DMS153 treated with DMSO at 0.1 percent for 48 hours (cell line): ENCODE results near the gene INPPL1.

ENCODE experiments used
- DNase-seq: peaks from one replicate; lab custom pipeline; 2025; ENCODE audit not compliant: unreplicated experiment; lab: John Stamatoyannopoulos, UW

INPPL1 gene

DNA sequence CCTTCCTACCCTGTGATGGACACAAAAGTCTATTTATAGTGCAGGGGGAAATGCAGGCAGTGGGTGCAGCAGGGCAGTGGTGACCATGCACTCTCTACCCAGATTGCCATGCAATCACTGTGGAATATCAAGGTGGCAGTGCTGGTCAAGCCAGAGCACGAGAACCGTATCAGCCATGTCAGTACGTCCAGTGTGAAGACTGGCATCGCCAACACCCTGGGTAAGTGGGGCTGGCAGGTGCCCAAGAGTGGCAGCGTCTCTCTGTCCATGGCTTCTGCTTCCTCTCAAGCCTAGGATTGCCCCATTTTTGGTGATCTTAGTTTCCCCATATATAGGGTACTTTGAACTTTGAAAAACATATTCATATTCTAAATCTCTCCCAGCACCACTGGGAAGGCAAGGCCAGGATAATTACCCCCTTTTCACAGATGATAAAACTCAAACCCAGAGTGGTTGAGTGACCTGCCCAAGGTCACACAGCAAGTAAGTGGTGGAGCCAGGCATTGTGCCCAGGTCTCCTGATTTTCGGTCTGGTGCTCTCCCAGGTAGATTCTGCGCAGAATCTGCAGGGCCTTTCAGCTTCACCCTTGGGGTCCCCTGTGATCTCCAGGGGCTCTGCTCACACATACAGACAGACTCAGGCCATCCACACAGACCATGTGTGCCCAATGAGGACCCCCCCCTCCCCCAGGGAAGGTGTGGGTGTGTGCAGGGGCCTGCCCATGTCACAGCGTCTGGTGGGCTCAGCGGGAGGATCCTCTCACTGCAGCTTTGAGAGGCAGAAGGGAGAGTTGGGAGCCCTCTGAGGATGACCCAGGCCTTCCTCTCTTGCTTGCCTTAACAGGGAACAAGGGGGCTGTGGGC is 7.1 kb downstream of the INPPL1 start:
- DNase-seq = no peak

GRCh38 chr11:72232260-72233055 is 7.9 kb downstream of the INPPL1 start:
- no peak for DNase-seq

DNA sequence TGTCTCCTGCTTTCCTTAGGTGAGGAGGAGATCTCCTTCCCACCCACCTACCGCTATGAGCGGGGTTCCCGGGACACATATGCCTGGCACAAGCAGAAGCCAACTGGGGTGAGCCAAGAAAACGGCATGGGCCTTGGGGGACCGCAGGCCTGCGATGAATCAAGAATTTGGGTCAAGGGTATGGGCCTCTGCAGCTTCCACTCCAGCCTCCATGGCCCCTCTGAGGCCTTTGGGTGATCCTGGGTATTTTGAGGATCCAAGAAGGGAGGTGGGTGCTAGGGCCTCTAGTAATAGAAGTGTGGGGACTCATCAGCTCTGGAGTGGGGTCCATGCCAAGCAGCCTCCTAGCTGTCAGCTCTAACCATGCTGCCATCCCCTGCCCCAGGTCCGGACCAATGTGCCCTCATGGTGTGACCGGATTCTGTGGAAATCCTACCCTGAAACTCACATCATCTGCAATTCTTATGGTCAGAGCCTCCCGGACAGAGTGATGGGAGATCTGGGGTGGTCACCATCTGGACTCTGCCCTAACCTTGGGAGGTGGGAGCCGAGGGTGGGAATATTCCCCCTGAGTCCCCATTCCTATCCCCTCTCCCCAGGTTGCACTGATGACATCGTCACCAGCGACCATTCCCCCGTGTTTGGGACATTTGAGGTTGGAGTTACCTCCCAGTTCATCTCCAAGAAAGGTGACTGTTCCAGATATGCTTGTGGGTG is 8.6 kb downstream of the INPPL1 start:
- DNase-seq = no peak

- DNase-seq = no peak
These were observed 9.4 kb downstream of the INPPL1 start for GRCh38 chr11:72233773-72234513.

DNA sequence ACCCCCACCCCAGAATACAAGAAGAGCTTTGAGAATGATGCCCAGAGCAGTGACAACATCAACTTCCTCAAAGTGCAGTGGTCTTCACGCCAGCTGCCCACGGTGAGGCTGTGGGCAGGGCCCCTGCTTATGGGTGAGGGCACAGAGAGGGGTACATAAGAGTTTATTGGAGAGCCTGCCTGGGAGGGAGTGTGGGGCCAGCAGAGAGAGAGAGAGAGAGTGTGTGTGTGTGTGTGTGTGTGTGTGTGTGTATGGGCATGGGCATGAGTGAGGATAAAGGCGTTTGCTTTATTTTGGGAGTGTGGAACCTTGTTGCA is 9.9 kb downstream of the INPPL1 start:
- DNase-seq = no peak

DNA sequence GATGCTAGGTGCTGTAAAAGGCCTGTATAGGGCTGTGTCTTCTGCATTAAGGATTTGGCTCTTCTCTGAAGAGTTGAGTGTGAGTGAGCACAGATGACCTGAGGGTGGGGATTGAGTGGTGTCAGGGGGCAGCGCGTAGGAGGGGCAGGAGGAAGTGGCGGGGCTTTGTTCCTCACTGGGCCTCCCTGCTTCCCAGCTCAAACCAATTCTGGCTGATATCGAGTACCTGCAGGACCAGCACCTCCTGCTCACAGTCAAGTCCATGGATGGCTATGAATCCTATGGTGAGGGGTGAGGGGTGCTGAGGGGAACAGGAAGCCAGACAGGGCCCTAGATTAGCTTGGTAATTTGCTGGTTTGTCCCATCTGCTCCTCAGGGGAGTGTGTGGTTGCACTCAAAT is 10.4 kb downstream of the INPPL1 start:
- DNase-seq = no peak

GRCh38 chr11:72235351-72236057 is 10.9 kb downstream of the INPPL1 start:
- no peak for DNase-seq

- DNase-seq = no peak
These were observed 11.6 kb downstream of the INPPL1 start for GRCh38 chr11:72236083-72236697.

- DNase-seq = no peak
These were observed 12.2 kb downstream of the INPPL1 start for GRCh38 chr11:72236774-72237111.

GRCh38 chr11:72237112-72237931 is 12.8 kb downstream of the INPPL1 start:
- DNase-seq = no peak

DNA sequence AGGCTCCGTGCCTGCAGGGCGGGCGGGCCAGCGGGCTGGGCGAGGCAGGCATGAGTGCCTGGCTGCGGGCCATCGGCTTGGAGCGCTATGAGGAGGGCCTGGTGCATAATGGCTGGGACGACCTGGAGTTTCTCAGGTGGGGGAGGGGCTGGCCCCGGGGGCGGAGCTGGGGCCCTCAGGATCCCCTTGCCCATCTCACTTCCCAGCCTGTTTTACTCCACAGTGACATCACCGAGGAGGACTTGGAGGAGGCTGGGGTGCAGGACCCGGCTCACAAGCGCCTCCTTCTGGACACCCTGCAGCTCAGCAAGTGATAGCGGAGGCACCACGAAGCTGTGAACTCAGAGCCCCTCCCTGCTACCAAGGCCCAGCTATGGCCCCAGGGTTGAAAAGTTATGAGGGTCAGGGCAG is 13.5 kb downstream of the INPPL1 start:
- DNase-seq = peak; percentile 60

GRCh38 chr11:72238492-72239312 is 14.1 kb downstream of the INPPL1 start:
- DNase-seq = no peak

DNA sequence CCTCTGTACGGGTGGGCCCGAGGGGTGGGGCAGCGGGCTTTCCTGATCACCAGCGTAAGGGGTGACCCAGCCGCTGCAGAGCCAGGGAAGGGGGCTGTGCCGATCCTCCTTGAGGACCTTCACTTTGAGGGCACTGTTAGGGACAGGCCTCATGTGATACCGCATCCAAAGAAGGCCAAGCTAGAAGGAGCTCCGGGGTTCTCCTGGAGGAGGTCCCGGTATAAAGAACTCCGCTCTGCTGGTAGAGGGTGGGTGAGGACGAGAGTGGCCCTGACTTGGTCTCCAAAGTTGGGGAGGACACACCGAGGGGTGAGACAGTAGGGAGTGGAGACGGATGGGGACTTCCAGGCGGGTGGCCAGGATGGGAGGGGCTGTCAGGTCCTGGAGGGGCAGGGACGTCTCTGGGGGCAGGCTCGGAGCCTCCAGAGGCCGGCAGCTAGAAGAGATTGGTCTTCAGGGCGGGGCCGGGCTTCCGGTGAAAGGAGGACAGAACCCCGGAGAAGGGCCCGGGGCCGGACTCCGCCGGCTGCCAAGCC is 14.8 kb downstream of the INPPL1 start:
- DNase-seq = peak; percentile 24

DNA sequence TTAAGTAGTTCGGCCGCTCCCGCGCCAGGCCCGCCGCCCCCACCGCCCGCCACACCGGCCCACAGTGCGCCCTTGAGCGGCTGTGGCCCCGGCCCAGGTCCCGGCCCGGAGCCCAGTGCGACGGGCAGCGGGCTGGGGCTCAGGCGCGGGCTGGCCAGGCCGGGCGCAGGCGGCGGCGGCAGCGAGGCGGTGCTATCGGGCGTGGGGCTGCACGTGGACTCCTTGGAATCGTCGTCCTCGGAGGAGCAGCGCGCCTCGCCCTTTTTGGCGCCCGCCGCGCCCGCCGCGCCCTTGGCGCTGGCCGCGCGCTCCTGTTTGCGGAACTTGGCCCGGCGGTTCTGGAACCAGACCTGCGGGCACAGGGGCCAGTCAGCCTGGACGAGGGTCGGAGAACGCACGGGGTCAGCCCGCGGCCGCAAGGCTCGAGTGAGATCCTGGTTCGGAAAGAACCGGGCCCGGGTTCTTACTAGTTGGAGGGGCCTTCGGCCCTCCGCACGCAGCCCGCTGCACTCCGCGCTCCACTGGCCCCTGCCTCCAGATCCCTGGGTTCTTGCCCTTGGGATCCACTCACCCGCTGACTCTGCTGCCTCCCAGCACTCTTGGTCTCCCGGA is 15.4 kb downstream of the INPPL1 start:
- peak; percentile 6 for DNase-seq

DNA sequence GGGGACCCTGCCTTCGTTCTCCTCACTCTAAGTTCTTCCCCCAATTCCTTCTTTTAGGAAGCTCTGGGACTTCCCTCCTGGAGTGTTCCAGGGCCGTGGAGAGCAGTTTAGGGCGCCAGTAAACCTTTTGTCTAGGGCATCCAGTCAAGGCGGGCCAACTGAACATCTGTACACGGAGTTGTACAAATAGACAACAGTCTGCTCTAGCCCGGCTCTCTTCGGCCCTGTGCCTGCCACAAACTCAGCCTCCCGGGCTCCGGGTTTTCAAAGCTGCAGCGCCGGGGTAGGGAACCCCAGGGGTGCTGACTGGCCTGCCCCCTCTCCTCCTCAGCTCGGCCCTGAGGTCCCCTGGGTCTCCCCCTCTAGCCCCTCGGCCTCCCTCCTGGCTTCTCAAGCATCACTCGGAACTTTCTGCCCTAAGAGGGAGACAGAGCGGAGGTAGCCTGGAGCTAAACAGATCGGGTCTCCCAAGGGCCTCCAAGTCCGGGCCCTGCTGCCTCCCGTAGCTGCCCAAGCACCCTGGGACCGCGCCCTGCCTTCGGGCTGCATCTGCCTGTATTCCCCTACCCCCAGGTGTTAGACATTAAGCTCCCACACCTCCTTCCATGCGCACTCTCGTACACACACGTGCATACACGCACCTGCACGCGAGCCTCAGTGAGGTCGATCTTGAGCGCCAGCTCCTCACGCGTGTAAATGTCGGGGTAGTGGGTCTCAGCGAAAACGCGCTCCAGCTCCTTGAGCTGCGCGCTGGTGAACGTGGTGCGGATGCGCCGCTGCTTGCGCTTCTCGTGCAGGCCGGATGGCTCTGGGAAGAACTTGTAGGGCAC is 16.1 kb downstream of the INPPL1 start:
- DNase-seq = peak; percentile 30

GRCh38 chr11:72241291-72241781 is 16.8 kb downstream of the INPPL1 start:
- DNase-seq = no peak

DNA sequence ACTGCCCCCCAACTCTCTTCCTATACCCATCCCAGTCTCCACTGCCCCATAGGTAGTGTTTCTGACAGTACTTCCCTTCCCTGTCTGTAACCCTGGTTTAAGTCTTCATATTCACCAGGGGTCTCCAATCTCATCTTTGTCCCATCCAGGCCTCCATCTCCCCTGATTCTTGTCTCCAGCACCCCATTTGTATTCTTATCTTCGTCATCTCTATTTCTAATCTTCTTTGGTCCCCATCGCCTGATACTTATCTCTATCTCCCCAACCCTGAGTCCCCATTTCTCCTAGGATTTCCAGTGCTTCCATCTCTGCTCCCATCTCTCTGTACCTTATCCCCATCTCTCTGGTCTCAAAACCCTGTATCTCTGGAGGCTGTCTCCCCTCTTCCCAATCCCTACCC is 17.6 kb downstream of the INPPL1 start:
- no peak for DNase-seq
